ENCODE data around the gene PTPRN2.

Gene PTPRN2

GRCh38 chr7:158076656-158077055, 511.0 kb downstream of the PTPRN2 start:
- TF ChIP-seq, protein P1, sequence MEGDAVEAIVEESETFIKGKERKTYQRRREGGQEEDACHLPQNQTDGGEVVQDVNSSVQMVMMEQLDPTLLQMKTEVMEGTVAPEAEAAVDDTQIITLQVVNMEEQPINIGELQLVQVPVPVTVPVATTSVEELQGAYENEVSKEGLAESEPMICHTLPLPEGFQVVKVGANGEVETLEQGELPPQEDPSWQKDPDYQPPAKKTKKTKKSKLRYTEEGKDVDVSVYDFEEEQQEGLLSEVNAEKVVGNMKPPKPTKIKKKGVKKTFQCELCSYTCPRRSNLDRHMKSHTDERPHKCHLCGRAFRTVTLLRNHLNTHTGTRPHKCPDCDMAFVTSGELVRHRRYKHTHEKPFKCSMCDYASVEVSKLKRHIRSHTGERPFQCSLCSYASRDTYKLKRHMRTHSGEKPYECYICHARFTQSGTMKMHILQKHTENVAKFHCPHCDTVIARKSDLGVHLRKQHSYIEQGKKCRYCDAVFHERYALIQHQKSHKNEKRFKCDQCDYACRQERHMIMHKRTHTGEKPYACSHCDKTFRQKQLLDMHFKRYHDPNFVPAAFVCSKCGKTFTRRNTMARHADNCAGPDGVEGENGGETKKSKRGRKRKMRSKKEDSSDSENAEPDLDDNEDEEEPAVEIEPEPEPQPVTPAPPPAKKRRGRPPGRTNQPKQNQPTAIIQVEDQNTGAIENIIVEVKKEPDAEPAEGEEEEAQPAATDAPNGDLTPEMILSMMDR (IDR thresholded peaks at IDR 0.05; ENCODE audit: low read depth, low read length, missing control alignments), result no peak
- no peak for DNase-seq (ENCODE audit: low read depth)
- H3K4me3 ChIP-seq (ENCODE audit: low read depth, low read length), result no peak overlapping the region
- in situ Hi-C loops (cut with HindIII; ENCODE audit: low sequenced_read_pairs), result no loop called here

- DNase-seq (ENCODE audit: low read depth), result no peak
- TF ChIP-seq, protein P1 (IDR thresholded peaks at IDR 0.05; ENCODE audit: low read depth, low read length, missing control alignments), result no peak
- no peak overlapping the region for H3K4me3 ChIP-seq (ENCODE audit: low read depth, low read length)
- in situ Hi-C loops (cut with HindIII; ENCODE audit: low sequenced_read_pairs), result no loop called here
Measured at GRCh38 chr7:158076215-158076614, 511.4 kb downstream of the PTPRN2 start.

GRCh38 chr7:158075633-158076001, 512.0 kb downstream of the PTPRN2 start:
- no peak overlapping the region for H3K4me3 ChIP-seq (ENCODE audit: low read depth, low read length)
- in situ Hi-C loops (cut with HindIII; ENCODE audit: low sequenced_read_pairs), result no loop called here
- TF ChIP-seq, protein P1 (IDR thresholded peaks at IDR 0.05; ENCODE audit: low read depth, low read length, missing control alignments), result no peak
- DNase-seq (ENCODE audit: low read depth), result no peak

- in situ Hi-C loops (cut with HindIII; ENCODE audit: low sequenced_read_pairs), result no loop called here
- no peak for DNase-seq (ENCODE audit: low read depth)
- no peak overlapping the region for H3K4me3 ChIP-seq (ENCODE audit: low read depth, low read length)
- TF ChIP-seq, protein P1 (IDR thresholded peaks at IDR 0.05; ENCODE audit: low read depth, low read length, missing control alignments), result no peak
Measured at GRCh38 chr7:158074896-158075632, 512.6 kb downstream of the PTPRN2 start.

DNA sequence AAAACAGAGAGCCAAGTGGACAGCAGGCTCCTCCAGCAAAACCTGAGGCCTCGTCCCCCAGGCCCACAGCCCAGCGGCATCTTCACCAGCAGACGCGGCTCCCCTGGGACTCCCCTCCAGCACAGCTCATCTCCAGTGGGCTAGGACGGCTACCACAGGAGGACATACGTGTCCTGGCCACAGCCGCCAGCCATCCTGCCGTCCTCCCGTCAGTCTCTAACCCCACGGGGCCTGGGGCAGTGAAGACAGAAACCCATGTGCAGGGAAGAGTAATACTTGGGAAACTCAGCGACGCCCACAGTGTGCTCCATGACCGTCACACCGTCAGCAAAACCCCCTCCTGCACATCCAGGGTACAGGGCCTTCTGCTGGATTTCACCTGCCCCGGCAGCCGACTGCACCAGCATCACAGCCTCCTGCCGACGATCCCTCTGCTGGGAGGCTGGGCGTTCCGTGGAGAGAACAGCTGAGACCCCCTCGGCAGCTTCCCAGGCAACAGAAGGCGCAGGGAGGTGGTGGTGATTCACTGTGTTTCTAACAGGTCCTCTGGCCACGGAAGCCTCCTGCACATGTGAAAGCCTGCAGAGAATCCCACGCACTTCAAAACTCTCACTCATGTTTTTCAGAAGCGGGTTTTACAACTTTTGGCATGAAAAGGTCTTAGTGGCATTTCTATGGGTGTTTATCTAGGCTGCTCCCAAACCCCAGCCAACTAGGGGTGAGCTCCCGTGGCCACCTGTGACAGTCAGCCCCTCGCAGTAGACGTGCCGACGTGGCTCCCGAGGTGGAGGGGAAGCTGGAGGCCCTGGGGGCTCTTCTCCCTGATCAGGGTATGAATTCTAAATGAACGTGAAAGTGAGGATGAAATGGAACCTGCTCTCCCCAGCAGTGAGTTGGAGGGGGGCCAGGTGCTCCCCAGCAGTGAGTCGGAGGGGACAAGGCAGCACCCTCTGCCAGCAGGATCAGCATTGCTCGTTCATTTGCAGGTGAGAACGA, 513.5 kb downstream of the PTPRN2 start:
- in situ Hi-C loops (cut with HindIII; ENCODE audit: low sequenced_read_pairs), result no loop called here
- TF ChIP-seq, protein P1 (IDR thresholded peaks at IDR 0.05; ENCODE audit: low read depth, low read length, missing control alignments), result no peak
- DNase-seq (ENCODE audit: low read depth), result no peak
- H3K4me3 ChIP-seq (ENCODE audit: low read depth, low read length), result no peak overlapping the region

GRCh38 chr7:158072991-158073730, 514.5 kb downstream of the PTPRN2 start:
- in situ Hi-C loops (cut with HindIII; ENCODE audit: low sequenced_read_pairs), result no loop called here
- TF ChIP-seq, protein P1 (IDR thresholded peaks at IDR 0.05; ENCODE audit: low read depth, low read length, missing control alignments), result no peak
- H3K4me3 ChIP-seq (ENCODE audit: low read depth, low read length), result no peak overlapping the region
- no peak for DNase-seq (ENCODE audit: low read depth)

All from astrocyte of the cerebellum (primary cell).